Lung microvascular endothelial cell (primary cell): ENCODE measurements around the gene KIF26A. TPM values are rescaled to one million over a fixed set of nuclear protein-coding genes. Genes with fewer than 3 reads are reported as not detected.
"Not testable (repeated sequence)": the region's sequence is repeated elsewhere in the genome, so short reads cannot be mapped to it uniquely, and the experiment has no call there.

Source experiments
- DNase-seq, 2 donors: peaks; one replicate each; pipeline versions ENCODE4 v3.0.0 to v3.0.0-alpha.2; 2010; ENCODE audit warnings: low read depth in 2 of 2
- total RNA-seq: library from RNA; depleted of rRNA; stranded (reverse); fragments of >200 nt; gene quantifications from 2 replicates; pipeline ENCODE4 v1.2.1, GENCODE V29; 2014

The KIF26A gene
- total RNA-seq, 1 donor from 2014 or later: 24.0 TPM

- no peak for DNase-seq
Observed at GRCh38 chr14:104207142-104208014, 69.0 kb downstream of the KIF26A start.

DNA sequence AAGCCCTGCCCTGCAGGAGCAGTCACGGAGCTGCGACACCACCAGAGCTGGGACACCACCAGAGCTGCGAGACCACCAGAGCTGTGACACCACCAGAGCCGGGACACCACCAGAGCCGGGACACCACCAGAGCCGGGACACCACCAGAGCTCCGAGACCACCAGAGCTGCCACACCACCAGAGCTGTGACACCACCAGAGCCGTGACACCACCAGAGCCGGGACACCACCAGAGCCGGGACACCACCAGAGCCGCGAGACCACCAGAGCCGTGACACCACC, 69.6 kb downstream of the KIF26A start:
- not testable (repeated sequence) for DNase-seq

DNA sequence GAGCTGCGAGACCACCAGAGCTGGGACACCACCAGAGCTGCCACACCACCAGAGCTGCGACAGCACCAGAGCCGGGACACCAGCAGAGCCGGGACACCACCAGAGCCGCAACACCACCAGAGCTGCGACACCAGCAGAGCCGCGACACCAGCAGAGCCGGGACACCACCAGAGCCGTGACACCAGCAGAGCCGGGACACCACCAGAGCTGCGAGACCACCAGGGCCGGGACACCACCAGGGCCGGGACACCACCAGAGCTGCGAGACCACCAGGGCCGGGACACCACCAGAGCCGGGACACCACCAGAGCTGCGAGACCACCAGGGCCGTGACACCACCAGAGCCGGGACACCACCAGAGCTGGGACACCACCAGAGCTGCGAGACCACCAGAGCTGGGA, 69.9 kb downstream of the KIF26A start:
- not testable (repeated sequence) for DNase-seq

- DNase-seq: not testable (repeated sequence)
Observed at GRCh38 chr14:104209071-104209470, 70.7 kb downstream of the KIF26A start.

DNA sequence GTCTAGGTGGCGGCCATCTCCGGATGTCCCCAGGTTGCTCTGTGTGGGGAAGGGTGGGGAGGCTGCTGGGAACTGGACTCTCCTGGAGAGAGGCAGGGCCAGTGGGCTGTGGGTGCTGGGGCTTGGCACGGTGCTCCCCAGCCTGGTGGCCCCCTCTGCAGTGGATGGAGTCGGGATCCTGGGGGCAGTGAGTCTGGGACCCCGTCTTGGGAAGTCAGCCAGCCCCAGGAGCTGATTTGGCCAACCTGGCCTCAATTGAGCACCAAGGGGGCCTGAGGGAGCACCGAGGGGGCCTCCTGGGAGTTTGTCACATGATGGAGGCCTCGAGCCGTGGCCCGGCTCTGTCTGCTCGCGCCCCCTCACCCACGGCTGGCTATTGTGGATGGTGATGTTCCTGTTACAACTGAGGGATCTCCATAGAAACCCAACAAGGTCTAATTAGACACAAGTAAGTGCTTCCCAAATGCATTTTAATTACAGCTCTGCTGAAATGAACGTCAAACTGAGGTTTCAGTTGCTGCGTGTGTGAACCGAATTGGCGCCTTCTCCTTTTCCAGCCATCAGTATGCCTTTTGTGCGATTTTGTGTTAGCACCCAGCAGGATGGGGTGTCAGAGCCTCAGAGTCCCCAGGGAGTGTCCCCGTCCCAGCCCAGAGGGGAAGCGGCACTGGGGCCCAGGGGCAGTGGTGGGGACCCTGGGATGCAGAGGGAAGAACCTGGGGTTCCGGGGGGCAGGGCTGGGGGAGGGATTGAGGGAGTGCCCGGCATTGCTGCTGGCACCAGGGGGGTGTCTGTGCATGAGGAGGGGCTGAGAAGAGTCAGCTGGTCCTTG, 71.8 kb downstream of the KIF26A start:
- no peak for DNase-seq

GRCh38 chr14:104210817-104211195, 72.4 kb downstream of the KIF26A start:
- no peak for DNase-seq

- DNase-seq: no peak
Observed at GRCh38 chr14:104211215-104211614, 72.8 kb downstream of the KIF26A start.

DNA sequence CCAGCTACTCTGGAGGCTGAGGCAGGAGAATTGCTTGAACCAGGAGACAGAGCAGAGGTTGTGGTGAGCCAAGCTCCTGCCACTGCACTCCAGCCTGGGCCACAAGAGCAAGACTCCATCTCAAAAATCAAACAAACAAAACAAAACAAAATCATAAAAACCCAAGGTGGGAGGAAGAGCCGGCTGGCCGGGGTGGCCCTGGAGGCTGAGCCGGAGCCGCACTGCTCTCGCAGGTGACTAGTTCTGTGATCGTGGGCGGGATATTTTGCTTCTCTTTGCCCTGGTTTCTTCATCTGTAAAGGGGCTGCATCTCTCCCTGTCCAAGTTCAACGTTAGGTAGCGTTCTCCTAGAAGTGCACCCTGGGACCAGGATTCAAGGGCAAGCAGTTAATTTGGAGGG, 73.4 kb downstream of the KIF26A start:
- DNase-seq: no peak

GRCh38 chr14:104212206-104213095, 74.1 kb downstream of the KIF26A start:
- no peak for DNase-seq

DNA sequence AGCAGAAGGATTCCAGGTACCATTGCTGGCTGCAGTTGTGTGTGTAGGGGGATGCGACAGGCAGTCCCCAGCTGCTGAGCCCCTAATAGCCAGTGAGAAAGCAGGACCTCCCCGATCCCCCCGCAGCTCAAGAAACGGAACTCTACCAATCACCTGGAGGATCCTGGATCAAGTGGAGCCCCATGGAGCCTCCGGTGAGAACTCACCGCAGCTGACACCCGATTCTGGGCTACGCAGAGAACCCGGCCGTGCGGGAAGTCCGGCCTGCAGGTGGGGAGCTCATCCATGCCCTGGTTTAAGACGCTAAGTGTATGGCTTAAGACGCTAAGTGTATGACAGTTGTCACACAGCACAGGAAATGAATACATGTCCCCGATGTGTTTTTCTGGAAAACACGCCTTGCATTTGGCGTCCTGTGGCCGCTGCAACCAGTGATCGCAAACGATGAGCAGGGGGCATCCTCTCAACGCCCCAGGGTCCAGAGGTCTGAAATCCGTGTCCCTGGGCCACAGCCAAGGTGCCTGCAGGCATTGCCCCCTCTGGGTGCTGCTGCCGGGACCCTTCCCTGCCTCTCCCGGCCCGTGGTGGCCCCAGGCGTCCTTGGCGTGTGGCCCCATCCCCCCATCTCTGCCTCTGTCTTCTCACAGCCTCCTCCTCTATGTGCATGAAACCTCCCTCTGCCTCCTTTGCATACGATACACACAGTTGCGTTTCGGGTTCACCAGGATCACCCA, 75.1 kb downstream of the KIF26A start:
- DNase-seq: no peak

- DNase-seq: no peak
Observed at GRCh38 chr14:104214431-104215218, 76.2 kb downstream of the KIF26A start.

DNA sequence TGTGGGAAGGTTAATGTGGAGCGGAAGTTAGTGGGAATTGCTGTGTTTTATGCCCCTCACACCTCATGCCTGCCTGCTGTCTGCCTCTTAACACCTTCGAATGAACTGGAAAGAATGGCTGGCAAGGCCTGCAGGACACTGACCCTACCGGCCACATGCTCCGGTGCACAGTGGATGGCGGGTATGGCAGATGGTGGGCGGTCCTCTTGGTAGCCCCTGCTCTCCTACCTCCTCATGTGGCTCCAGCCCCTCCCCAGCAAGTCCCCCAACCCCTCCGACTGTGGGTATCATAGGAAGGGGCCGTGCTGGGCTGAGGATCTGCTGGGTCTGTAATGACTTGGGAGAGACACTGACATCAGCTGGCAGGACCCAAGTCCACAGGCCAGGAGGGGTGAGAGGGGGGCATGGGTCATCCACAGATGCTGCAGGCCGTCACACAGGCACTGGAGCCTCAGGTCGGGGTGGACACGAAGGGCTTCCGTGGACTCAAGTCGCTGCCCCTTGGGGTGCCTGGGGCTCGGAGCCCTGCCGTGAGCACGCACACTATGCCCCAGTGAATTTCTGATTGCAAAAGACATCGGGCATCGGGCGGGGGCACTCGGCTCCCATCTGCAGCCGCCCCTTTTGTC, 77.4 kb downstream of the KIF26A start:
- no peak for DNase-seq

DNA sequence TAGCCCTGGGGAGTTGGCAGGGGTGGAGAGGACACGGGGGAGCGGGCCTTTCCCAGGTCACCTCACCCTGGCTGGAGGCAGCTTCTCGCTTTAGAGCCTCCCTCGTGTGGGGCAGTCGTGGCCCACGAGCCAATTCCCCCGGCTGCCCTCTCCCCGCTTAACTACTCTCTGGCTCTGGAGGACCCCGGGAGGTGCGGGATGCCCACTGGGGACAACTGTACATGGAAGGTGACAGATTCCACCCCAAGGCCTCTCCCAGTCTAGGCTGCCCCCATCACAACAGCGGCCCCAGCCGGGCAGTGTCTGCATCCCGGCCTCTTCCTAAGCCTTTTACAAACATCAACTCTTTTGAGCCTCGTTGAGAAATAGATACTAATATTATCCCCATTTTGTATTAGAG, 78.1 kb downstream of the KIF26A start:
- DNase-seq: no peak

DNA sequence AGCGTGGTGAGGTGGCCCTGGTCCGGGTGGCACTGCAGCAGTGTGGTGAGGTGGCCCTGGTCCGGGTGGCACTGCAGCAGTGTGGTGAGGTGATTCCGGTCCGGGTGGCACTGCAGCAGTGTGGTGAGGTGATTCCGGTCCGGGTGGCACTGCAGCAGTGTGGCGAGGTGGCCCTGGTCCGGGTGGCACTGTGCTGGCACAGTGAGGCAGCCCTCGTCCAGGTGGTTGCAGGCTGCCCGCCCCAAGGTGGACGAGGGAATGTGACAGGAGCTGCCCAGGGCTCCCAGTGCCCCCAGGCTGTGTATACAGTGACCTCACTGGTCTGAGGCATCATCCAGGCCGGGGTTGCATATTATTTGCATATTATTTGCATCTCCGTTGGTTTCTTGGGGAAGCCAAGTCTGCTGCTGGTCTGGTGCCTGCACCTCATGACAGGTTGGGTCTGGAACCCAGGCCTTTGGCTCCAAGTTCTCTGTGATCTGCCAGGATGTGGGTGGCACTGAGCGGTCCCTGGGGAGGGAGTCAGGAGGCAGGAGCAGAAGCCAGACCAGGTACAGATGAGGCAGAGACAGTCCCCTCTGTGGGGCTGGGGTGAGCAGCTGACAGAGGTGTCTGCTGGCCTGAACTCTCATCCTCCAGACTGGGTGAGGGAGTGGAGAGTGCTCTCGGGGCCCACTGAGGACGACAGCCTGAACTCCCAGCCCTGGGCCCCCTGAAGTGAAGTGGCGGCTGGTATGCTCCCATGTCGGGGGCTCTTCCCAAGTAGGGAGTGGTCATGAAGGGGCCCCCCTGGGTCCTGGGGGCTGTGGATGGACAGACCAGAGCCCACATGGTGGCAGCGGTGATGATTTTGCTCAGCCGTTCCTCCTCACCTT, 79.3 kb downstream of the KIF26A start:
- DNase-seq: no peak

DNA sequence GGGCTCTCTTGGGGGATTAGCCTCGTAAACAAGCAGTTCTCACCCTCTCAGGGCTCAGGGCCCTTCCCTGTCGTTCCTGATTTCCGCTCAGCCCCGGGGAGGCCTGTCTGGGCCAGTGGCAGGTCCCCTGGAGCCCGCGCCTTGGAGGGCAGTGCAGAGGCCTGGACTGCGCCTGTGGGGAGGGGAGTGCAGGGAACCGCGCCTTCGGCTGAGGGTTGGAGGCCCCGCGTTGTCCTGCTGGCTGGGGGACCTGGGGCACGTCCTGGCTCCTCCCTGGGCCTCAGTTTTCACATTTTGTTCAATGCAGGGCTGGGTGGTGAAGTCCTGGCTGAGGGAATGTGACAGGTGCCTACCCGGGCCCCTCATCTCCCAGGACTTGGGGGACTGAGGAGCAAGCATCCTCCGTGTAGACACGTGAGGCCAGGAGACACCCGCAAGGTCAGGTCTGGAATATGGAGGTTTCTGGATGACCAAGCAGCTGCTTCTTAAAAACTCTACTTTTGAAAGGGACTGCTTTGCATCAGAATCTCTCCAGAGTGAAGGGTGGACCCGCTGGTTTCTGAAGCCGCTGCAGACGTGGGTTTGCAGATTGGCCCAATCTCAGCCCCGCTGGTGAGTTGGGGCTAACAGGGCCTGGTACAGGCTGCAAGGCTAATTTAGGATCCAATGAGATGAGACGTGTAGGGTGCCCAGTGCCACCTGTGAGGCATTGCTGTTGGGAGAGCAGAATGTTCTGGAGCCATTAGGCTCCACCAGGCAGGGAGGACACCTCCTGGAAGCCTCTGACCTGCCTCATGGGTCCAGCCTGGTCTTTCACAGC, 80.2 kb downstream of the KIF26A start:
- DNase-seq: no peak

DNA sequence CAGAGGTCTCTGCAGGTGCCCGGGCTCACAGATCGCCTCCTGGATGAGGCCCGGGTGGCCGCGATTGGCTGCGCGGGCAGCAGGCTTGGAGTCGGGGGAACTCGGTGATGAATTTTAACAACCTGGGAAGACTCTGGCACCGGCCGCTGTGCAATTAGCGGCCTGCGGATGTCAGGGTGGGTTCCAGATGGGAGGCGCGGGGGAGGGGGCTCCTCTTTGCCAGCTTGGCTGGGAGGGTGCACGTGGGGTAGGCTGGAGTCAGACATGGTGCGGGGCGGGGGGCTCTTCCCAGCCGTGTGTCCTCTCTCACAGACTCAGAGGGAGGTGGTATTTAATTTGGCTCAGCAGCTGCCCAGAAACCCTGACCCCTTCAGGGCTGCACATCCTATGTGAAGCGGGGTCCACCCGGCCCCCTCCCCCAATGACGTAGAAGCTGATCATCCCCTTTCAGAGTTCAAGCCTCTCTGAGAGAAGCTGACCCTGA, 81.4 kb downstream of the KIF26A start:
- DNase-seq: no peak

DNA sequence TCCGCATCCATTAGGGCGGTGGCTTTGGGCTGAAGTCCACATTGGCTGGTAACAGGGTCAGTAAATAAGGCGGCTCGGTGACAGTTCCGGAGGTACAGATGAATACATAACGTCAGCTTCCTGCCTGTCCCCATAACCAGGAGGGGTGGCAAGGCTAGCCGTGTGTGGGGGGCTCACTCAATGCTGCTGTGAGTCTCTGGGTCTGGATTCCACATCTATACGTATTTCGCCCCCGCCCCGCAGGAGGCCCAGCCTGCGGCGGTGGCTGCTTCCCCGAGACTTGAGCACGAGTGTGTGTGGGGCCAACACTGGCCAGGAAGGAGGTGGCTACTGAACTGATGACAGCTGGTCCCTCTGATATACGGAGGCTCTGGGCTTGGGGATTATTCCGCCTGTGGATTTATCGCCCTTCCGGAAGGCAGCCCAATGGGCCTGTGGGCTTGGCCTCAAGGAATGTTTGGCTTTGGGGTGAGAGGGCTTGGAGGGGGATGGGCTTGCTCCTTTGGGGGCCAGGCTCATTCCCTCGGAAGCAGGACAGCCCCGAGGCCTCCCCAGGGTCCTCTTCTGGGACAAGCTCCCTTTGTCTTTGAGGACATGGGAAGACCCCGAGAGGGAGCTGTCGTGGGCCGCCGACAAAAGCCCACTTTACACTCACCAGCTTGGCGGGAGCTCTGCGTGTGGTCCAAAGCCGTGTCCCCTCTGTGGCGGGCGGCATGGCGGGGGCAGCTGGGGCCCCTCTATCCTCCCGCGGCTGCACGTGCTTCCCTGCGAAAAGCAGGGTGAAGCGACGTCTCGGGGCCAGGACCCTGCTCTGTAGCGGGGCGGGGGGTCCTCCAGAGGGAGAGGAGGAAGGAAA, 82.1 kb downstream of the KIF26A start:
- DNase-seq: peak in 1 of 2 donors; percentile 12
